ENCODE results near the gene SMARCD2.
"Not testable (repeated sequence)": the region's sequence is repeated elsewhere in the genome, so short reads cannot be mapped to it uniquely, and the experiment has no call there.

The SMARCD2 gene

GRCh38 chr17:63804328-63804727, 38.2 kb downstream of the SMARCD2 start:
- DNase-seq (ENCODE audit: low read depth), result no peak

- DNase-seq (ENCODE audit: low read depth), result no peak
Observed at GRCh38 chr17:63800783-63801182, 41.7 kb downstream of the SMARCD2 start.

DNA sequence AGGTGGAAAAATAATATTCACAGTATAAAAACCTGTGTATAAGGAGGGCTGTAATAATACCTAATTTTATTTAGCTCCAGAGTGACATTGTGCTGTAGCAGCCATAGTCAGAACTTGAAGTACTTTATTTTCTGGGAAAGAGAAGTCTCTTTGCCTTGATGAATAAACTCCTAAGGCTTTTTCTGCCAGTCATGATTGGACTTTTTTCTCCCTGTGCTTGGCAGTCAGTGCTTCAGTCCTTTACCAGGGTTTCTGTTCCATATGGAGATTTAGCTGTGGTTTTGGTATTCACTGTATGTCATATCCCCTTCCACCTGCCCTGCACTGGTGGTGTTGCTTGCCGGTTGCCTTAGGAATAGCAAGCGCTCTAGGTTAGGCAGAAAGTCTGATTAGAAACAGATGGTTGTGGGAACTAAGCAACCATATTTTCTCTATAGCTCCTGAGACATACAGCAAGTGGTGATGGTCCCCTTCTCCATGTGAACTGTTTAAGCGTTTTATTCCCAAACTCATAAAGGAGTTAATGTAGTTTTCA, 43.8 kb downstream of the SMARCD2 start:
- DNase-seq (ENCODE audit: low read depth), result no peak

- not testable (repeated sequence) for DNase-seq (ENCODE audit: low read depth)
Observed at GRCh38 chr17:63796375-63796774, 46.1 kb downstream of the SMARCD2 start.

GRCh38 chr17:63792055-63792729, 50.3 kb downstream of the SMARCD2 start:
- DNase-seq (ENCODE audit: low read depth), result no peak

GRCh38 chr17:63790057-63790456, 52.4 kb downstream of the SMARCD2 start:
- DNase-seq (ENCODE audit: low read depth), result no peak

DNA sequence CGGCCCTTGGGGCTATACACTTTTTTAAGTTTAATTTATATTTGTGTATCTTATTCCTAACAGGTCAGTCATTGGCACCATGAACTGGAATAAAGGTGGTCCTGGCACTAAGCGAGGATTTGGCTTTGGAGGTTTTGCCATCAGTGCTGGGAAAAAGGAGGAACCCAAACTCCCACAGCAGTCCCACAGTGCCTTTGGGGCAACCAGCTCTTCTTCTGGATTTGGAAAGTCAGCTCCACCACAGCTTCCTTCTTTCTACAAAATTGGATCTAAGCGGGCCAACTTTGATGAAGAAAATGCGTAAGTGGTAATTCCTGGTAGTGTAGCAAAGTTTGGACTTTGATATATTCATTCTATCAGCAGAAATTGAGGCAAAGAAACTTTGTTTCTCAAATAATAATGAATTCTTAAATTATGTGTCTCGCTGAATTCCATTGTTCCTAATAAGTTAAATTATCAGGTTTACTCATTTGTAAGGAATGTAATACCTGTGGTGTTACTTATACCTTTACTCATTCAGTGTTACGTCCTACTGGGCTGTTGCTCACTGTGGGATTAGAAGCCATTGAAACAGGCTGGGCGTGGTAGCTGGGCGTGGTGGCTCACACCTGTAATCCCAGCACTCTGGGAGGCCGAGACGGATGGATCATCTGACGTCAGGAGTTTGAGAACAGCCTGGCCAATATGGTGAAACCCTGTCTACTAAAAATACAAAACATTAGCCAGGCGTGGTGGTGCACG, 55.3 kb downstream of the SMARCD2 start:
- DNase-seq (ENCODE audit: low read depth), result no peak

GRCh38 chr17:63786117-63786516, 56.4 kb downstream of the SMARCD2 start:
- DNase-seq (ENCODE audit: low read depth), result no peak

- DNase-seq (ENCODE audit: low read depth), result no peak
Observed at GRCh38 chr17:63785556-63785955, 56.9 kb downstream of the SMARCD2 start.

DNA sequence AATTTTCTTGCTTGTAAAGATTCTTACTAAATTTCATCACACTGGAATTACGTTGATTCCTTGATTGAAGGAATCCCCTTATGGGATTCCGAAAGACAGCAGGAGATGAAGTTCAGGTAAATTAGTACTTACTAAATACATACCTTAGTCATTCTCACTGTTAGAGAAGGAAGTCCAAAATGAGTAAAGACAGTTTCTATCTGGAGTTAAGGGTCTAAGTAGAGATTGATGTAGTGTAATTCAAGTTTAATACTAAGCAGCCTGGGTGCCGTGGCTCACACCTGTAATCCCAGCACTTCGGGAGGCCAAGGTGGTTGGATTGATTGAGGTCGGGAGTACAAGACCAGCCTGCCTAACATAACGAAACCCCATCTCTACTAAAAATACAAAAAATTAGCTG, 59.0 kb downstream of the SMARCD2 start:
- no peak for DNase-seq (ENCODE audit: low read depth)
